ENCODE results near the gene ZNF804B. TPM values are rescaled to one million over a fixed set of nuclear protein-coding genes. Genes with fewer than 3 reads are reported as not detected.

Gene ZNF804B
- total RNA-seq, 1 donor from 2014 or later: 6.9 TPM

- DNase-seq (ENCODE audit: low spot score in 2 of 2) (no peak), FAIRE-seq (no peak)
These were observed 478.7 kb downstream of the ZNF804B start for GRCh38 chr7:89238156-89238555.

DNA sequence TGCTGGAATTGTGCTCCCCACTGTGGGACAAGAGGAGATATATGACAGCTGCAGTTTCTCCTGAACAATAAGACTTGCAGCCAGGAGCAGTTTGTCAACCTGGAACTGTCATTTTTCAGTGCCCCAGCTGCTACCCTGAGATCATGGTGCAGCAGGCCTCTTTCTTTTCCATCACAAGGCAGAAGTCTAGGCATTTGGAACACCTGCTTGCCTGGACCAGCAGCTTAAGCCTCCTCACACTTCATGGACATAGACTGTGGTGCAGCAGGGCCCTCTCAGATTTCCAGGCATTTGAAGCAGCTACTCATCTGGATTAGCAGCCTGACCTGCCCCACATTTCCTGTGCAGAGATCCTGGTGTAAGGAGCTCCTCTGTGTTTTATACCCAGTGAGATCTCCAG, 486.7 kb downstream of the ZNF804B start:
- DNase-seq (ENCODE audit: low spot score in 2 of 2) (no peak), FAIRE-seq (no peak)

GRCh38 chr7:89247207-89247606, 487.7 kb downstream of the ZNF804B start:
- FAIRE-seq (no peak), DNase-seq (ENCODE audit: low spot score in 2 of 2) (no peak)

DNA sequence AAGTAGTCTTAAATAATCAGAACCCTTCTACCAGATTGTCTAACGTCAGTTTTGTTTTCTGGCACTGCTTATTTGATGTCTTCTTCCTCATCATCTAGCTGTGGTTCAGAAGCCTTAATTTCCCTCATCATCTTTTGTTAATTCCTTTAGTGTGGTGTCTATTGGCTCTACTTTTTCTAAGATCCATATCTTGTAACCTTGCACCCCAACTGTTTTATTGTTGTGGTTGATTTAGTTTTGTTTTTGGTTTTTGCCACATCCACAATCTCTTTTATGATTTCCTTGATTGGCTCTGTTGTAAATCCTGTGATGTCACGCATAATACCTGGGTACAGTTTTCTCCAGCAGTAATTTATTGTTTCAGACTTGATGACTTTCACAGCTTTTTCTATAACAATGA, 499.6 kb downstream of the ZNF804B start:
- DNase-seq (ENCODE audit: low spot score in 2 of 2): no peak
- FAIRE-seq: no peak

- DNase-seq (ENCODE audit: low spot score in 2 of 2): no peak
- FAIRE-seq: no peak
These were observed 504.6 kb downstream of the ZNF804B start for GRCh38 chr7:89264126-89264525.

GRCh38 chr7:89265631-89266030, 506.1 kb downstream of the ZNF804B start:
- no peak for FAIRE-seq
- no peak for DNase-seq (ENCODE audit: low spot score in 2 of 2)

DNA sequence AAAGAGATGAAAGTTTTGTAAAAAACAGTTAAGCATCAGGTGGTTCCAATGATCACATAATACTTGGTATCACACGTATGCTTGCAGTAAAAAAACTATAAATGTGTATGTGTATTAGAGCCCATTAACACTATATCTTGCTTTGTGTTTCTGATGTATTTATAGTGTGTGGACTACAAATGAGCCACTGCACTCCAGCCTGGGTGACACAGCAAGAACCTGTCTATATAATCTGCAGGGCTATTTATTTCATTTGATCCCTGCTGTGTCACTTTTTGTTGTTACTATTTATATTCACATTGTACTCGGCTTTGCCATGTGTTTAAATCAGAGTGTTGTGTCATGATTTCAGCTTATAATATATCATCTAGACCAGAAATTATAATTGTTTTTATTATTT, 523.8 kb downstream of the ZNF804B start:
- no peak for DNase-seq (ENCODE audit: low spot score in 2 of 2)
- FAIRE-seq: peak; percentile 6

- DNase-seq (ENCODE audit: low spot score in 2 of 2) (no peak), FAIRE-seq (no peak)
These were observed 549.0 kb downstream of the ZNF804B start for GRCh38 chr7:89308535-89308934.

- FAIRE-seq (no peak), DNase-seq (ENCODE audit: low spot score in 2 of 2) (no peak)
These were observed 552.4 kb downstream of the ZNF804B start for GRCh38 chr7:89311886-89312285.

DNA sequence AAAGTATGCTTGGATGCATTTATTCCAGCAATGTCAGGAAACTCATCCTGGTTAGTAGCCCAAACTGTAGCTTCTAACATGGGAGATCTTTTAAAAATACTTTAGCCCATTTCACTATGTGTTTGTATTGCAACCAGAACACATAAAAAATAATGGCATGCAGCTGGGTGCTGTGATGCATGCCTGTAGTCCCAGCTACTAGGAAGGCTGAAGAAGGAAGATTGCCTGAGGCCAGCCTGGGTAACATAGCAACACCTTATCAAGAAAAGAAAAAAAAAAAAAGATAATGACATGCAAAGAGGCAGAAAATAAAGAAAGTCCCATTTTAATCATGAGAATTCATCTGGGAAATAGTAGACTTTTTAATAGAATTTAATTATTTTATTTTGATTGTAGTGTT, 553.1 kb downstream of the ZNF804B start:
- DNase-seq (ENCODE audit: low spot score in 2 of 2): no peak

DNA sequence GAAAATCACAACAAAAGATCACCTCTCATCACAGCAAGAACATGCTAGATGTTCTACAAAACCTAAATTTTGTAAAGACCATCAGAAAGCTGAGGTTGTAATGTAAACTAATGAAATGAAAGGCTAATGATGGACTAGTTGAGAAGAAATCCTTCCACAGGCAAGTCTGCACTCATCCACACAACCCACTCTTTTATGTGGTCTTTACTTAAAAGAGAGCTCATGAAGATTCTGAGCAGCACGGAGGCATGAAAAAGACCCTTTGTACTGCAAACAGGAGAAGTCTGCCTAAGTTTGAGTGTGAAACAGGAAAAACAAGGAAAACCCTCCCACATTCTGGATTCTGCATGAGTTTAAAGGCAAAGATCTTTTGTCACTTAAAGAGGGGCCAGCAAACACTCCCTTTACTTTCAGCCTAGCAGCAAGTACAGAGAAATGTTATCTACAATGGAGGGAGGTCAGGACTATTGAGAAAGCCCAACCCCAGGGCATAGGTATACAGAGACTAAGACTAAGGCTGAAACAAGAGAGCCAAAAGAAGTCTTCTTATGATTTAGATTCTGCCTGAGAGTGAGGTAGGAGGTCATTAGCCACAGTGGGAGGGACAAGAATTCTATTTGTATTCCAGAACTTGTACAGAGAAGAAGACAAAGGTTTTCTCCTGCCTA, 557.2 kb downstream of the ZNF804B start:
- FAIRE-seq: no peak
- DNase-seq (ENCODE audit: low spot score in 2 of 2): no peak

More for the DNA sequence above, 553.1 kb downstream of the ZNF804B start:
- FAIRE-seq: no peak

GRCh38 chr7:89332026-89332425, 572.5 kb downstream of the ZNF804B start:
- FAIRE-seq (no peak), DNase-seq (ENCODE audit: low spot score in 2 of 2) (no peak)

- no peak for FAIRE-seq
- no peak for DNase-seq (ENCODE audit: low spot score in 2 of 2)
These were observed 575.3 kb downstream of the ZNF804B start for GRCh38 chr7:89334797-89335196.

GRCh38 chr7:89335490-89335889, 576.0 kb downstream of the ZNF804B start:
- no peak for FAIRE-seq

GRCh38 chr7:89336121-89336520, 576.6 kb downstream of the ZNF804B start:
- no peak for DNase-seq (ENCODE audit: low spot score in 2 of 2)
- FAIRE-seq: no peak

More at GRCh38 chr7:89335490-89335889, 576.0 kb downstream of the ZNF804B start:
- no peak for DNase-seq (ENCODE audit: low spot score in 2 of 2)

DNA sequence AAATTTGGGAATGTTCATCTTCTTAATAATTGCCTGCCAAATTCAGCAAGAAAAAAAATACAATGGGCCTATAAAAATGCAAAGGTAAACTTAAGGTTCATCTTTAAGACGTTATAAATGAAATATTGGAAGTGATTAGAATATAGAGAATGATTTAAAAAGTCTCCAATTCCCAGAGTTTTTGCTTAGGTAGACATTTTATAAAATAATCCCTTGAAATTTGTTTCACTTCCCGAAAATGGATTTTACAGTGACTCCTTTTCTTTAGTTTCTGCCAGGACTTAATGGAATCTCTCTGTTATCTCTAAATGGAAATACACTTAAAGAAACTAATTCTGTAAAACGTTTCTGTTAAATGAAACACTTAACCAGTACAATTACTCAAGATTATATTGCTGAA, 580.2 kb downstream of the ZNF804B start:
- FAIRE-seq: no peak

GRCh38 chr7:89357121-89357520, 597.6 kb downstream of the ZNF804B start:
- FAIRE-seq (no peak), DNase-seq (ENCODE audit: low spot score in 2 of 2) (no peak)

More for the DNA sequence above, 580.2 kb downstream of the ZNF804B start:
- DNase-seq (ENCODE audit: low spot score in 2 of 2): no peak

DNA sequence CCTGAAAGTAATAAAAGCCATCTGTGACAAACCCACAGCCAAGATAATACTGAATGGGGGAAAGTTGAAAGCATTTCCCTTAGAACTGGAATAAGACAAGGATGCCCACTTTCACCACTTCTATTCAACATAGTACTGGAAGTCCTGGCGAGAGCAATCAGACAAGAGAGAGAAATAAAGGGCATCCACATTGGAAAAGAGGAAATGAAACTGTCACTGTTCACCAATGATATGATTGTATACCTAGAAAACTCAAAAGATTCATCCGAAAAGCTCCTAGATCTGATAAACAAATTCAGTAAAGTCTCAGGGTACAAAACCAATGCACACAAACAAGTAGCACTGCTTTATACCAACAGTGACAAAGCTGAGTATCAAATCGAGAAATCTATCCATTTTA, 617.7 kb downstream of the ZNF804B start:
- no peak for DNase-seq (ENCODE audit: low spot score in 2 of 2)
- no peak for FAIRE-seq

DNA sequence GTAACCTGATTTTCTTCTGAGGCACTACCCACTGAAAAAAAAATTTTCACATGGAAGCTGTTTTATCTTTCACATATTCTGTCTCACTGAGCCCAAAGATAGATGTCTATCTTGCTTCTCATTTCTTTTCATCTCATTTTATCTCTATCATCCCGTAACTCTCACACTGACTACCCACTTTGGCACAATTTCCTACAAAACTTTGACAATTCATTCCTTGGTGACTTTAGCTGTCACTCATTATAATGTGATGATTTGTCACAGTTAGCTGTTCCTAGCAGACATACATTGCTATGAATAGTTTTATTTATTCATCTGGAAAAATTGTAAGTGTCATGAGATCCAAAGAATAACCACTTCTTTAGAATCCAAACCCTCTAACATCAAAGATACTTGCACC, 625.9 kb downstream of the ZNF804B start:
- DNase-seq (ENCODE audit: low spot score in 2 of 2) (no peak), FAIRE-seq (no peak)

All from frontal cortex (tissue), 4 donors.